ENCODE measurements around the gene ST3GAL5. TPM values are rescaled to one million over a fixed set of nuclear protein-coding genes. Genes with fewer than 3 reads are reported as not detected.

ST3GAL5 gene
- total RNA-seq, 4 donors from 2014 or later, result 10.8 to 23.9 (median 16.5) TPM

DNA sequence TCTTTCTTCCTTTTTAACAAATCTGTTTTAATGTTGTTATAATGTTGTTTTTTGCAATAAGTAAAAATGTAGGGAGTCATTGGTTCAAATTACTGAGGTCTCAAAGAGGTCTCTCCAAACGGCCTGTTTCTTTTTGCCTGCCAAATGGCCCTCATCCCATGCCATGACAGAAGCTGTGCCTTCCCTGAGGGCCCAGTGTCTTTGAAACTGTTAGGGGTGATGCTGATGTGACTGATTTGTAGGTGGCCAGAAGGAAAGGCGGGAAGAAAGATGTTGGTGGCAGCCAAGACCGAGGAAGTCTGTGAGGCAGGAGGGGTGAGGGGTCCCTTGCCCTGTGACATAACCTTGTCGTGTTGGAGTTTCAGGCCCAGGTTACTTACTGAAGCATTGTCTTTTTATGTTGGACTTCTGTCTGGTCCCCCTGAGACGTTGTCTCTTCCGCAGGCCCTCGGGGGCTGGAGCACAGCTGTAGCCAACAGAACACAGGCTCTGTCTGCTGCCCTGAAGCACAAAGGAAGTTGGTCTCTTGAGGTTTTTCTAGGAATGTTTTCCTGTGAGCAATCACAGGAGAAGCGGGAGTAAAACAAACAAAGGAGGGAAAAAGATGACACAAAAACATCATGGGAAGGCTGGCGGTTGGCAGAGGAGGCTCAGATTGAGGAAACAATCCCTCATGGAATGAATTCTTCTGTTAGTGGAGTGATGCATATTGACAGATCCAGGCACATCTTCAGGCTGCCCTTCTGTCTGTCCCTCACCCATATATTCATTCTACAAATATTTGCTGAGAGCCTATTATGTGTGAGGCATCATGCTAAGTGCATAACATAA, 4.9 kb upstream of the ST3GAL5 start:
- H3K9me3 ChIP-seq, result no peaks in the 10 kb centered on the region
- H3K27me3 ChIP-seq, result no peaks in the 10 kb centered on the region
- no peak for TF ChIP-seq POLR2A (IDR thresholded peaks at IDR 0.05)
- TF ChIP-seq, protein P1, sequence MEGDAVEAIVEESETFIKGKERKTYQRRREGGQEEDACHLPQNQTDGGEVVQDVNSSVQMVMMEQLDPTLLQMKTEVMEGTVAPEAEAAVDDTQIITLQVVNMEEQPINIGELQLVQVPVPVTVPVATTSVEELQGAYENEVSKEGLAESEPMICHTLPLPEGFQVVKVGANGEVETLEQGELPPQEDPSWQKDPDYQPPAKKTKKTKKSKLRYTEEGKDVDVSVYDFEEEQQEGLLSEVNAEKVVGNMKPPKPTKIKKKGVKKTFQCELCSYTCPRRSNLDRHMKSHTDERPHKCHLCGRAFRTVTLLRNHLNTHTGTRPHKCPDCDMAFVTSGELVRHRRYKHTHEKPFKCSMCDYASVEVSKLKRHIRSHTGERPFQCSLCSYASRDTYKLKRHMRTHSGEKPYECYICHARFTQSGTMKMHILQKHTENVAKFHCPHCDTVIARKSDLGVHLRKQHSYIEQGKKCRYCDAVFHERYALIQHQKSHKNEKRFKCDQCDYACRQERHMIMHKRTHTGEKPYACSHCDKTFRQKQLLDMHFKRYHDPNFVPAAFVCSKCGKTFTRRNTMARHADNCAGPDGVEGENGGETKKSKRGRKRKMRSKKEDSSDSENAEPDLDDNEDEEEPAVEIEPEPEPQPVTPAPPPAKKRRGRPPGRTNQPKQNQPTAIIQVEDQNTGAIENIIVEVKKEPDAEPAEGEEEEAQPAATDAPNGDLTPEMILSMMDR (IDR thresholded peaks at IDR 0.05), result no peak
- no peak overlapping the region for H3K4me3 ChIP-seq
- no peak for DNase-seq
- peaks cover 0 to 12% (median 3%) of the 10 kb centered on the region in 4 donors for H3K4me1 ChIP-seq
- no peak overlapping the region for H3K27ac ChIP-seq
- H3K36me3 ChIP-seq, result no peaks in the 10 kb centered on the region

DNA sequence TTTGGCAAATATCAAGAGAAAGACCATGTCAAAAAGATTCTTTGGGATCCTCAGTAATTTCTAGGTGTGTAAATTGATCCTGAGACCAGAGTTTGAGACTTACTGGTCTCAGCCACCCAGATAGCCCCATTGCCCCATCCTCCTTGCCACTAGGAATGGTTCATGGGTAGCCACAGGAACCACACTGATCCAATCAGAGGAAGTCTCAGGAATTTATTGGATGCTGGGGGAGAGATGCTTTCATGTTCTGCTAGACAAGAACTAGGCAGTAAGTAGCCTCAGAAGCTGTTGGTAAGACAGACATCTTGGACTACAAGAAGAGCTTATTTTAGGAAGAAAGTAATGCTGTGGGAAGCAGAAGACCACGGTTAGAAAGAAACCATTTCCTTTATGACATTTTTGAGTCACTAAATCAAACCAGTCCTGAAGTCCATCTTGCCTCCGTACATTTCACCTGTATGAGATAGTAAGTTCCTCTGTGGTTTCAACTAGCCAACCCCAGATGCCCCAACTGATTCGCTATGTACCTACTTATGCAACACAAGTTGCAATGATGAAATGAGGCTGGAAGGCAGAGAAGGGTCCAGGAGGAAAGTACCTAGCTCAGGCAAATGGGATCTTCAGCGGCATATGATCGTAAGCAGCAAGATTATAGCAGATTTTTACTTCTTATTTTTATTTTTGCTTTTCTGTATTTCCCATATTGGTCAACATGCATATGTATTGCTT, 3.6 kb upstream of the ST3GAL5 start:
- Histone ChIP-seq H3K9me3 (no peaks in the 10 kb centered on the region), H3K4me1 (peaks cover 0 to 23% (median 3%) of the 10 kb centered on the region in 4 donors), H3K36me3 (no peaks in the 10 kb centered on the region), H3K4me3 (no peak overlapping the region), H3K27ac (no peak overlapping the region), H3K27me3 (no peaks in the 10 kb centered on the region)
- no peak for DNase-seq
- TF ChIP-seq, protein P1 (IDR thresholded peaks at IDR 0.05), result no peak
- TF ChIP-seq POLR2A (IDR thresholded peaks at IDR 0.05), result no peak

DNA sequence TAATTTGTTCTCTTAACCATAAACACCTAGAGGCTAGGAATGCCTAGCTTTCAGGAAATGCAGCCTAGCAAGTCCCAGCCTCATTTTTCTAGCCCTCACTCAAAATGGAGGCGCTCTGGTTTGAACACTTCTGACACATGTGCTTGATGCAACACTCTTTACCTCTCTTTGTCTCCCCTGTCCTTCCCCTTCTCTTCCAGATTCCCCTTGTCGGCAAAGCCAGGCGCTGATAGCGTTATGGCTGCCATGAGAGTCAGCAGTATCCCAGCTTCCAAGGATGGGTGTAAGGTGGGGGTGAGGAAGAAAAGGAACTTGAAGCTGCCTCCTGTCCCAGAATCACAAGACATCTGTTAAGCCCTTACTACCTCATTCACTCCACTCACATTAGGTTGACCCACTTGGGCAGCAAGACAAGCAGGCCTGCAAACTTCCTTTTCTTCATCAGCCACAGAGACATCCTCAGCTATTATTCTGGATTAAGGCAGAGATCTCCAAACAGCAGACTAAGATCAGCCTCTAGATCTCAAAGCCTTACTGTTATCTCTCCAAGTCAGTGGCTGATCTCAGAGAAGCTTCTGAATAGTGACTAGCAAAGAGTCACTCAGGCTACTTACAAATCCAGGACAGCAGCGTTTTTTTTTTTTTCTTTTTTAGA, 1.9 kb upstream of the ST3GAL5 start:
- no peaks in the 10 kb centered on the region for H3K27me3 ChIP-seq
- no peaks in the 10 kb centered on the region for H3K36me3 ChIP-seq
- H3K4me1 ChIP-seq, result peaks cover 0 to 31% (median 10%) of the 10 kb centered on the region in 4 donors
- H3K4me3 ChIP-seq, result peak overlapping the region in 1 of 4 donors; percentile 70
- peak overlapping the region in 3 of 4 donors; percentile 81 to 94 (median 86) for H3K27ac ChIP-seq
- H3K9me3 ChIP-seq, result no peaks in the 10 kb centered on the region
- DNase-seq, result no peak
- no peak for TF ChIP-seq POLR2A (IDR thresholded peaks at IDR 0.05)
- TF ChIP-seq, protein P1 (IDR thresholded peaks at IDR 0.05), result no peak

DNA sequence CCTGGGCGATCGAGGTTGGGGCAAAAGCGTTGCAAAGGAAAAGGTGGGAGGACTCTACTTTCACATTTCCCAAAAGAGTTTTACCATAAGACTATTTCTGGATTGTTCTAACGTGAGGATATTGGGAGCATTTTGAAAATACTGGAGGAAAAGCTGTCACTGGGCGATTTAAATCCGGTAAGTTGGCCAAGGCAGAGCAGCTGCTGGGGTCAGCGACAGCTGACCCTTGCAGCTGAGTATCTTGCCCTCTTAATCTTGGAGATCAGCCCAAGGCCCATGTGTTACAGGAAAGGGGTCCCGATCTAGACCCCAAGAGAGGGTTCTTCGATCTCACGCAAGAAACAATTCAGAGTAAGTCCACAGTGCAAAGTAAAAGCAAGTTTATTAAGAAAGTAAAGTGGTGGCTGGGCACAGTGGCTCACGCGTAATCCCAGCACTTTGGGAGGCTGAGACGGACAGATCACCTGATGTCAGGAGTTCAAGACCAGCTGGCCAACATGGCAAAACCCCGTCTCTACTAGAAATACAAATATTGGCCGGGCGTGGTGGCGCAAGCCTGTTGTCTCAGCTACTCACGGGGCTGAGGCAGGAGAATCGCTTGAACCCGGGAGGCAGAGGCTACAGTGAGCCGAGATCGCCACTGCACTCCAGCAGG, 964 bp upstream of the ST3GAL5 start:
- DNase-seq, result peak in 1 of 3 donors; percentile 53

More for the DNA sequence above, 964 bp upstream of the ST3GAL5 start:
- Histone ChIP-seq H3K4me3 (peak overlapping the region; percentile 70 to 88 (median 82)), H3K9me3 (no peaks in the 10 kb centered on the region), H3K27ac (peak overlapping the region; percentile 81 to 94 (median 86)), H3K36me3 (no peaks in the 10 kb centered on the region), H3K27me3 (no peaks in the 10 kb centered on the region), H3K4me1 (peaks cover 0 to 31% (median 10%) of the 10 kb centered on the region in 4 donors)
- TF ChIP-seq POLR2A (IDR thresholded peaks at IDR 0.05), result no peak
- TF ChIP-seq, protein P1 (IDR thresholded peaks at IDR 0.05), result no peak
